HG03060 (cell line): ENCODE measurements around the gene CCP110.

Source experiments
- ATAC-seq: cut with Tn5 transposase; IDR thresholded peaks from one replicate; pipeline ENCODE4 v1.9.1; 2021; ENCODE audit warnings: low read depth, moderate number of reproducible peaks; ENCODE audit not compliant: unreplicated experiment

The CCP110 gene

DNA sequence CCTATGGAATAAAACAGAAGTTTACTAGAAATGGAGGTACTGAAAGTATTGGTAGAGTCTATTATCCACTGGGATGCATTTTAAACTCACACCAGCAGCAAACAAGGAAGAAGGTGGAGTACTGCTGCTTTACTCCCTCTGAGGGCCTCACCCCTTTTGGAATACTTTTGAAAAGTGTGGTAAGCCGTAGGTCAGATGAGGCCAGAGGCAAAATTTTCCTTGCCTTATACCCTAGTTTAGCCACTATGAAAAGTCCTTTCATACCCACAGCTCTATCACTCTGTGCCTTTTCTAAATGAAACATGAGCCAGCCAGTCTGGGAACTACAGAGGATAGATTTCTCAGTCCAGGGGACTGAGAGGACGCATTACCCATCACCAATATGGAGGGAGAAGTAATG is 15.9 kb upstream of the CCP110 start:
- ATAC-seq: no peak

- no peak for ATAC-seq
These were observed 11.4 kb upstream of the CCP110 start for GRCh38 chr16:19512297-19512696.

- no peak for ATAC-seq
These were observed 10.2 kb upstream of the CCP110 start for GRCh38 chr16:19513377-19514053.

DNA sequence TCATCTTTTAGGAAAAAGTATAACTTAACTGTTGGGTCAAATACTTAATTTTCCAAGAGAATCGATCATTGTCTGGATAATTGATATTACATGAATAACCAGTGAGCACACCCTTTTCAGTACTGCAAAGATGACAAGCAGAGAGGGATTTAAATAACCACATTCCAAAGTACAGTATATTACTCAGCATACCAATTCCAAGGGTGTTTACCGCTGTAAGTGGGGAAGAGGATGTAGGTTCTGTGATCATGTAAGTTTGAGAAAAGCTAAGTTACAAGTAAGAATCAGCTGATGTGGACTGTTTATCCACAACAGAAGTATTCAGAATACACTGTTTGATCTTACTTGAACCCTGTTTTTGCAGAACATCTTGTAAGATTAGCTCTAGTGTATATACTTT is 8.0 kb upstream of the CCP110 start:
- ATAC-seq: no peak

GRCh38 chr16:19517424-19518089 is 6.2 kb upstream of the CCP110 start:
- ATAC-seq: no peak

- no peak for ATAC-seq
These were observed 5.4 kb upstream of the CCP110 start for GRCh38 chr16:19518388-19518787.

DNA sequence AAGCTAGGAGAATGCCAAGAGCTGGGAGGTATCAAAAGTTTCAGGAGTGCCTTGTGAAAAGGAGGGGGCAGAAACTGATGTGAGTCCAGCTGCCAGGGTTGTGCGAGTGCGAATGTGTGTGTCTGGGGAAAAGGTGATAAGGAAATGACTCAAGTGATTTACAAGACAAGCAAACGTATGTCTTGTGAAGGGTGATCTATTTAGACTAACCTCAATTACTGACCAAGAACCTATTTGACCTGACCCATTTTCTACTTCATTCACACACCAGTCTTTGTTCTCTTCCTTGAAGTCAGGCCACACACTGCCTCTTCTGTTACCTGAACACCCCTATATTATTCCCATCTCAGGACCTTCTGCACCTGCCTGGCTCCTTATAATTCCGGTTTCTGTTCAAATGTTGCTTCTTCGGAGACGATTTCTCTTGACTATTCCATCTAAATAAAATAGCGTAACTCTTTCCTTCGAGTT is 2.8 kb upstream of the CCP110 start:
- ATAC-seq: no peak

DNA sequence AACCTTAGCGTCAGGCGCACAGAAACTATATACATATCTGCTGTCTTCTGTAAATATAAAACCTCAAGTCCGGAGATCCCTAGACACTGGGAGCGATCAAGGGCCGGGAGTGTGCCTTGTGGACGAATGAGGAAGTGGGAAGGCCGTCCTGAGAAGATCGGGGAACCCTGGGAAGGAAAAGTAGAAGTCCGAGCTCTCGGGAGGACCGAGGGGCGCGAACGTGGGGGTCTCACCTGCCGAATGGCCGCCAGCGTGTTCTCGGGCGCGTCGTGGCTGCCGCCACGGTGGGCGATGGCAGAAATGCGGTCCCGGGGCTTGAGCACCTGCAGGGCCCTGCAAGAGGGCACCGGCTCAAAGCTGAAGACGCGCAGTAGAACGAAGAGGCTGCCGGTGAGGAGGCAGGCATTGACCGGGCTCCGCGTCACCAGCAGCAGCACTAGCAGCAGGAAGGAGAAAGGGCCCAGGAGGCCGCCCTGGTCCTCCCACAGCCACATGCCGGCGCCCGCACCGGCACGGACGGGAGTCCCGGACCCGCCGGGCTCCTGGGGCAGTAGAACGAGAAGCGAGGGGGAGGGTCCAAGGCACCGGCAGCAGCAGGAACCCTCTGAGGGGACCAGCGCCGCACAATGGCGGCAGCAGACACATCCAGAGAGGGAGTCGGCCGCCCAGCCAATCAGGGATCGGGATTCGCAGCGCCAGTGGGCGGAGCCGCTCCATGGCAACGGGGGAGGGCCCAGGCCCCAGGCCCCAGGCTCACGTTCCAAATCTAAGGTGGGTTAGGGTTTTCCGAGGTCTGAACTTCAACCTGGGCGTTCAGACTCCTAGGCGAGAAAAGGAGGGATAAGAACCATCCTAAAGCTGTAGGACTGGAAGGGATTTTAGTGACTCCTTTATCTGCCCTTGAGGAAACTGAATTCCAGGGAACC is 2.0 kb upstream of the CCP110 start, which contains the start of gene GDE1:
TSS of gene GDE1 (minus strand) at position 628 of the 926 bp plus-strand sequence. CDS start at position 494, 134 bp downstream.
- peak; percentile 59 for ATAC-seq

DNA sequence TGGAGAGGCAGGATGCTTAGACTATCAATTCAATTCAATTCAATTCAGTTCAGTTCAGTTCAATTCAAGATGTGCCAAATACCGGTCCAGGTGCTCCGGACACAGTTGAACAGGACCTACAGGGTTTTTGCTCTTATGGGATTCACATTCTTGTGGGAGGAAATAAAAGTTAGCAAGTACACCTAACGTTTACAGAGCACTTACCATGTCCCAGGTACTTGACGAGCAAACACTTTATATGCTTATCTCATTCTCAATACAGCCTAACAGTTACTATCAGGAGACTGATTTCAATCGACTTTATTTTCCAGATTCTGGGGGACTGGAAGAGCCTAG is 1.4 kb upstream of the CCP110 start:
- ATAC-seq: no peak

DNA sequence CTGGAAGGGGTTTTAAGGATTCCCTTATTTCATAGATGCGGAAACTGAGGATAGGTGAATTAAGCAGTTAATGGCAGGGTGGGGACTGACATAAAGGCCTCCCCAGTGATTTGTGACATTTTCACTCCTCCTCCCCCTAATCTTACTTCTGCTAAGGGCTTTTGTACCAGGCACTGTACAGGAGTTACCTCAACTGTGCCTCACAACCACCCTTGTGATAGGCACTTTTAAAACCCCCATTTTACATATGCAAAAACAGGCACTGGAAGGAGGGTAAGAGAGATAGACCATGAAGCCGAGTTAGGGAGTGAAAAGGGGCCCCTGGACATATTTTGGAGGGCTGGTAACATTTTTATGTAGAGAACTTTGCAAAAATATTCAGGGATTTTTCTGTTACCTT is 982 bp upstream of the CCP110 start:
- no peak for ATAC-seq

GRCh38 chr16:19523184-19523558 is 571 bp upstream of the CCP110 start:
- no peak for ATAC-seq

DNA sequence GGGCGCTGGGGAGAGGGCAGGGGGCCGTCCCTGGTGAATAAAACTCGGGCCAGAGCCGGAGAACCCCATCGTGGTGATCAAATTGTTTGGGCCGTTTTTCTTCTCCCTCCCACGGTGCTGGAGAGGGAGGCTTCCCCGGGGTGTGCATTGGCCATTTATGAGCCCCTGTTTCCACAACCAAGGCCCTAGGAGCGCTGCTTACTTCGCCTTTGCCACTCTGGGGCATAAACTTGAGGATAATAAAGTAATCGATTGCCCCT is 544 bp downstream of the CCP110 start:
- no peak for ATAC-seq

GRCh38 chr16:19524616-19525384 is 1.1 kb downstream of the CCP110 start:
- no peak for ATAC-seq

DNA sequence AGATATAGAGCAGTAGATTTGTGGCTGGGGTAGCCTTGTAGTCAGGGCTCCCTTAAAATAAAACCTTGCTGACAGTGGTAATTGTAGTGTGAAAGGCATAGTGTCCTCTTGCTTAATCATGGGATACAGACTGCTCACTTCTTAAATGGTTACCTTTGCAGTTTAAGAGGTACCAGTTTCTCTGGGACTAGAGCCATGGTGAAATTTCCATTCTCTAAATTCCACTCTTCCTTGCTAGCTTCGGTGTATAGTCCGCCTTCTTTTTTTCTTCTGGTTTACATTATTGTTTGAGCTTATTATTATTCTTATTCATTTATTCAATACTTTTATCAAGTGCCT is 1.6 kb downstream of the CCP110 start:
- ATAC-seq: no peak

DNA sequence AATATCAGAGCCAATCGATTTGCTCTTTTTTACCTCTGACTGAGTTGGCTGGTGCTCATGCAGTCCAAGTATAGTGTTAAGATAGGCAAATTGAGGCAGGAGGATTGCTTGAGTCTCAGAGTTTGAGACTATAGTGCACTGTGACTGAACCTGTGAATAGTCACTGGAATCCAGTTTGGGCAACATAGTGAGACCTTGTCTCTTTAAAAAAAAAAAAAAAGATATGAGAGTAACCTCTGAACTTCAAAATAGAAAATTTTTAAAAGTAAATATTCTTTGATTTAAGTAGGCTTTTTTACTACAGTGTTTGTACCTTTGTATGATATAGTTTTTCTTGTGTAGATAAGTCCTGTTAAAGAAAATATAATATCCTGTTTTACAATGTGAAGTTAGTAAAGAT is 3.4 kb downstream of the CCP110 start:
- no peak for ATAC-seq

DNA sequence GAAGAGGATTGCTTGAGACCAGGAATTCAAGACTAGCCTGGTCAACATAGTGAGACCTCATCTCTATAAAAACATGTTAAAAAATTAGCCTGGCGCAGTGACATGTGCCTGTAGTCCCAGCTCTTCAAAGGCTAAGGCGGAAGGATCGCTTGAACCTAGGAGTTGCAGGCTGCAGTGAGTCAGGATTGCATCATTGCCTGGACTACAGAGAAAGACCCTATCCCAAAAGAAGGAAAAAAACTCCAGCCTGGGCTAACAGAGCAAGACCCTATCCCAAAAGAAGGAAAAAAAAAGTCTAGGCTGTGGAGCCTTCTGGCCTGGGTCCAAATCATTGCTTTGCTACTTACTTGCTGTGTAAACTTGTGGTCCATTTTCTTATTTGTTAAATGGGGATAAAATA is 4.9 kb downstream of the CCP110 start:
- no peak for ATAC-seq

DNA sequence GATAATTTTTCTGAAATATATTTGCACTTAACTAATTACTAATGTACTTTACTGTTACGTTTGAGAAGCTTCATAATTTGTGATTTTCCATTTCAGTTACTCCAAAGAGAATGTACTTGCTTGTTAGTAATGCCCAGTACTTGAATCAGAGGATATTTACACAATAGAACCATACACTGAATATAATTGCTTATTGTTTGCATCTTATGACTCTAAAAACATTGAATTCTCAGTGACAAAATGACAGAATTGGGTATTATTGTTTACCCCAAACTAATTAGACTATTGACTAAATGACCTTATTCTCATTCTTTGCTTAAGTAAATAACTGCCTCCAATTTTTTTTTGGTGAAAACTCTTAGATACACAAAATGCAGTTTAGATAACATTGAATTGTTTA is 8.9 kb downstream of the CCP110 start:
- no peak for ATAC-seq

DNA sequence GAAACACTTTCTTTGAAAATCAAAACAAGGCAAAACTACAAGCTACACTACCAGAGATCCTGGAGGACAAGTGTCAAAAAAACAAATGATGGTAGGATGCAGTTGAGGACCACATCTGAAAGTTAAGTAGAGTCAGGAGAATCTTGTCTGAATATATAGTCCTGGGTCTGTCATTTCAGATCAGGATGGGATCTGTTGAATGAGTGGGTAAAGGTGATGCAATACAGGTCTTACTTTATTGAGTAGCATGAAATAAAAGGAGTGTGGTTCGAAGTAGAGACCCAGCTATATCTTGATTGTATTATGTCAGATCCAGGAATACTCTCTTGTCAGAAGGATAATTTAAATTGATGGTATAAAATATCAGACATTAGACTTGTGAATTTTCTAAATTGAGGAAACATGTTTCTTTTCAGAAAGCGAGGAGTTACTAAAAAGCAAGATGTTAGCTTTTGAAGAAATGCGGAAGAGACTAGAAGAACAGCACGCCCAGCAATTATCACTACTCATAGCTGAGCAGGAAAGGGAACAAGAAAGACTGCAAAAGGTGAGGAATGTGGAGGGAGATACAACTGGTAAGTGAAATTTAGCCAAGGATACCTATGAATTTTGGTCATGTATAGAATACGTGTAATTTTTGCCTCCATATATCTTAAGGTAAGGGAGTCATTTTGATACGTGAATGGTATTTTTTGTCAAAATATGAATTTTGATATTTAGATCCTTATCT is 16.7 kb downstream of the CCP110 start:
- ATAC-seq: no peak

GRCh38 chr16:19542138-19542821 is 18.5 kb downstream of the CCP110 start:
- no peak for ATAC-seq
